A549 (cell line): ENCODE results near the gene DRD3. TPM values are rescaled to one million over a fixed set of nuclear protein-coding genes. Genes with fewer than 3 reads are reported as not detected.
A peak's percentile ranks its signal among the peaks of the same experiment; 100 is the strongest.

ENCODE experiments used
- ATAC-seq, 2 experiments: fragments of 200-7000 bp in 1 of 2; fragments of >200 bp in 1 of 2; cut with Nextera tagmentation in 1 of 2; cut with Tn5 transposase in 1 of 2; 3 replicates each; pipeline versions ENCODE4 v1.8.0 to v1.9.1; 2018 to 2020; ENCODE audit warnings: mild to moderate bottlenecking in 1 of 2, moderate library complexity in 1 of 2
- CTCF ChIA-PET: fragments of 300-600 bp; sonication (Branson Sonifier 250); formaldehyde crosslinking; extraction: SDS; loops from one replicate; lab custom pipeline; 2021; ENCODE audit warnings: antibody characterized with exemption, inconsistent platforms; lab: Yijun Ruan, JAX
- POLR2A ChIA-PET: fragments of 350-600 bp; formaldehyde crosslinking; extraction: SDS; loops from one replicate; lab custom pipeline; 2021; ENCODE audit warnings: antibody characterized with exemption, inconsistent platforms; lab: Yijun Ruan, JAX
- DNase-seq, 2 experiments: peaks; one replicate each; pipeline versions ENCODE4 v3.0.0 to v3.0.0-alpha.2; 2011 to 2016; ENCODE audit warnings: low read depth in 1 of 2, low spot score in 1 of 2
- FAIRE-seq: peaks from 2 replicates; lab custom pipeline; 2011; peaks lifted over from hg19 to GRCh38; lab: Jason Lieb, UNC
- H3K27ac ChIP-seq, 2 experiments: fragments of >200 bp; sonication (Bioruptor Twin); formaldehyde crosslinking; 3 replicates each; pipeline ENCODE4 v1.5.1; 2016 to 2017
- H3K4me1 ChIP-seq: fragments of >200 bp; sonication (Bioruptor Twin); formaldehyde crosslinking; 3 replicates; pipeline ENCODE4 v1.6.1; 2016
- H3K4me2 ChIP-seq: fragments of >200 bp; sonication (Bioruptor Twin); formaldehyde crosslinking; 3 replicates; pipeline ENCODE4 v1.6.1; 2016
- H3K4me3 ChIP-seq: fragments of >200 bp; sonication (Bioruptor Twin); formaldehyde crosslinking; 3 replicates; pipeline ENCODE4 v1.5.1; 2016
- H3K9me3 ChIP-seq: fragments of >200 bp; sonication (Bioruptor Twin); formaldehyde crosslinking; 3 replicates; pipeline ENCODE4 v1.6.1; 2016
- BCL3 ChIP-seq: fragments of >200 bp; sonication (Bioruptor Twin); formaldehyde crosslinking; IDR thresholded peaks from 3 replicates; pipeline ENCODE4 v1.6.1; 2016
- BHLHE40 ChIP-seq: IDR thresholded peaks from 2 replicates; pipeline ENCODE4 v1.6.1; 2012; ENCODE audit warnings: low read depth, low read length, inconsistent platforms
- CBX2 ChIP-seq: fragments of 200-600 bp; sonication (generic); IDR thresholded peaks from 2 replicates; pipeline ENCODE4 v1.6.1; 2016; ENCODE audit warnings: low read depth, mild to moderate bottlenecking, borderline replicate concordance
- CHD4 ChIP-seq: fragments of 200-600 bp; sonication (generic); IDR thresholded peaks from 2 replicates; pipeline ENCODE4 v1.6.1; 2016; ENCODE audit warnings: antibody characterized with exemption, mild to moderate bottlenecking, borderline replicate concordance
- ELK1 ChIP-seq: fragments of 150-350 bp; IDR thresholded peaks from 2 replicates; pipeline ENCODE4 v1.6.1; 2014; ENCODE audit warnings: low read depth, mild to moderate bottlenecking, low read length
- ESRRA ChIP-seq: fragments of 150-350 bp; IDR thresholded peaks from 2 replicates; pipeline ENCODE4 v1.6.1; 2014; ENCODE audit warnings: mild to moderate bottlenecking, low read length, borderline replicate concordance
- FOSL2 ChIP-seq, 2 experiments: fragments of 450-650 bp in 1 of 2; fragments of >200 bp in 1 of 2; sonication (Bioruptor Twin) in 1 of 2; formaldehyde crosslinking; IDR thresholded peaks; 2 replicates each; pipeline versions ENCODE4 v1.5.0 to v1.6.1; 2016 to 2020; ENCODE audit warnings: mild to moderate bottlenecking in 1 of 2, moderate library complexity in 1 of 2
- HDAC2 ChIP-seq: fragments of 200-600 bp; sonication (generic); IDR thresholded peaks from 2 replicates; pipeline ENCODE4 v1.6.1; 2016
- HES2 ChIP-seq: fragments of >200 bp; sonication (Bioruptor Twin); formaldehyde crosslinking; IDR thresholded peaks from 2 replicates; pipeline ENCODE4 v1.6.1; 2016
- HOXB5 ChIP-seq: fragments of 250-450 bp; sonication (Bioruptor Pico); IDR thresholded peaks from 2 replicates; pipeline ENCODE4 v1.5.0; 2020; ENCODE audit warnings: mild to moderate bottlenecking, moderate library complexity
- JUNB ChIP-seq: fragments of >200 bp; sonication (Bioruptor Twin); formaldehyde crosslinking; IDR thresholded peaks from 2 replicates; pipeline ENCODE4 v1.6.1; 2016
- NR3C1 ChIP-seq: fragments of >200 bp; sonication (Bioruptor Twin); formaldehyde crosslinking; IDR thresholded peaks from 3 replicates; pipeline ENCODE4 v1.6.1; 2017
- RARB ChIP-seq: fragments of 250-450 bp; sonication (Bioruptor Pico); IDR thresholded peaks from 2 replicates; pipeline ENCODE4 v1.8.0; 2021; ENCODE audit warnings: mild to moderate bottlenecking, moderate library complexity
- RCOR1 ChIP-seq: fragments of 150-350 bp; IDR thresholded peaks from 2 replicates; pipeline ENCODE4 v1.6.1; 2014; ENCODE audit warnings: antibody characterized with exemption, low read length, low read depth
- REST ChIP-seq: fragments of 200-600 bp; sonication (generic); IDR thresholded peaks from 2 replicates; pipeline ENCODE4 v1.6.1; 2016; ENCODE audit warnings: antibody characterized with exemption, mild to moderate bottlenecking, moderate library complexity
- RFX5 ChIP-seq: fragments of 450-650 bp; IDR thresholded peaks from 2 replicates; pipeline ENCODE4 v1.7.1; 2014; ENCODE audit warnings: antibody characterized with exemption, mild to moderate bottlenecking, moderate library complexity
- ZFP36 ChIP-seq: fragments of 450-650 bp; IDR thresholded peaks from 2 replicates; pipeline ENCODE4 v1.6.1; 2014; ENCODE audit warnings: borderline replicate concordance; ENCODE audit not compliant: partially characterized antibody
- ZSCAN20 ChIP-seq: fragments of 250-450 bp; sonication (Bioruptor Pico); IDR thresholded peaks from 2 replicates; pipeline ENCODE4 v1.8.0; 2022; ENCODE audit warnings: mild to moderate bottlenecking, moderate library complexity
- WGBS: methylation state at CpG from one replicate; pipeline ENCODE4 v1.1.6; 2017; ENCODE audit errors: missing lambda C conversion rate; 5-methylcytosine and 5-hydroxymethylcytosine counted together
- polyA plus RNA-seq, 4 experiments: library from polyadenylated mRNA; depleted of rRNA in 3 of 4; stranded (reverse); fragments of >200 nt; fragmentation: RNase III in 1 of 4; extraction: RNeasy Plus Mini Kit Qiagen cat#74134 plus additional on column Dnase treatment in 1 of 4; gene quantifications; 2 replicates in 3 of 4; 3 replicates in 1 of 4; pipeline ENCODE4 v1.2.3, GENCODE V29; 2011 to 2017

DRD3 gene
- polyA plus RNA-seq, 2 of the 4 experiments (the other 2 are of a cell fraction), result not detected

- no peak for FAIRE-seq
- no peak for ATAC-seq
- no peaks in the 10 kb centered on the region for H3K4me1 ChIP-seq
- POLR2A ChIA-PET, result no interaction called here
- H3K9me3 ChIP-seq, result peaks cover 4% of the 10 kb centered on the region; the same call in 1 of the 3 replicates
- no peak for DNase-seq
- no peak overlapping the region for H3K27ac ChIP-seq
- no peak for TF ChIP-seq RFX5
- TF ChIP-seq ESRRA, result no peak
- TF ChIP-seq HOXB5 (CRISPR knock-in tag), result no peak
- no peak for TF ChIP-seq ELK1
- no peak for TF ChIP-seq BHLHE40
- TF ChIP-seq FOSL2 (IDR thresholded peaks at IDR 0.05), result no peak
- no peak for TF ChIP-seq FOSL2 (CRISPR knock-in tag; IDR thresholded peaks at IDR 0.05)
- TF ChIP-seq, all 56 proteins: peak for 0
- Histone ChIP-seq H3K4me2 (no peak overlapping the region), H3K4me3 (no peak overlapping the region)
- CTCF ChIA-PET, result interaction anchor here (0.7 kb wide), 1 partner anchor 366 kb away, joined by 3 read pairs; no protein-coding TSS in a partner anchor
- WGBS, result 88% methylated on average over 3 of the region's 3 CpGs
Observed at GRCh38 chr3:114133947-114134346, 44.9 kb downstream of the DRD3 start.

- FAIRE-seq, result no peak
- TF ChIP-seq CBX2 (no peak), BCL3 (no peak), ZFP36 (no peak)
Observed at GRCh38 chr3:114132500-114132899, 46.4 kb downstream of the DRD3 start.

GRCh38 chr3:114128826-114129225, 50.0 kb downstream of the DRD3 start:
- CTCF ChIA-PET, result interaction anchor here (1.7 kb wide), 1 partner anchor 23 kb away, joined by 5 read pairs; no protein-coding TSS in a partner anchor
- FAIRE-seq (no peak), ATAC-seq (no peak), DNase-seq (no peak)
- TF ChIP-seq ZSCAN20, result no peak
- TF ChIP-seq NR3C1, result no peak
- TF ChIP-seq JUNB, result no peak
- TF ChIP-seq CHD4, result no peak
- no peak for TF ChIP-seq RARB
- TF ChIP-seq RCOR1, result no peak
- no peak for TF ChIP-seq HES2
- TF ChIP-seq HDAC2, result no peak
- Histone ChIP-seq H3K4me3 (no peak overlapping the region), H3K9me3 (no peaks in the 10 kb centered on the region), H3K4me1 (no peaks in the 10 kb centered on the region), H3K27ac (no peak overlapping the region), H3K4me2 (no peak overlapping the region)
- POLR2A ChIA-PET, result no interaction called here
- WGBS, result 79% methylated on average over 8 of the region's 8 CpGs

More at GRCh38 chr3:114132500-114132899, 46.4 kb downstream of the DRD3 start:
- no peak for ATAC-seq
- ChIA-PET CTCF (interaction anchor here (0.8 to 1.4 kb wide), 2 partner anchors 10 to 21 kb away, joined by 3 to 4 read pairs; no protein-coding TSS in a partner anchor), POLR2A (no interaction called here)
- 84% methylated on average over 3 of the region's 3 CpGs for WGBS
- H3K9me3 ChIP-seq, result no peaks in the 10 kb centered on the region
- H3K4me1 ChIP-seq, result no peaks in the 10 kb centered on the region
- no peak overlapping the region for H3K27ac ChIP-seq
- DNase-seq, result no peak
- no peak overlapping the region for H3K4me2 ChIP-seq
- H3K4me3 ChIP-seq, result no peak overlapping the region

GRCh38 chr3:114128231-114128630, 50.6 kb downstream of the DRD3 start:
- H3K9me3 ChIP-seq, result no peaks in the 10 kb centered on the region
- no peak for ATAC-seq
- POLR2A ChIA-PET, result no interaction called here
- no peaks in the 10 kb centered on the region for H3K4me1 ChIP-seq
- CTCF ChIA-PET, result interaction anchor here (1.7 kb wide), 2 partner anchors 24 kb away, joined by 3 to 5 read pairs; no protein-coding TSS in a partner anchor
- no peak overlapping the region for H3K27ac ChIP-seq
- H3K4me3 ChIP-seq, result no peak overlapping the region
- H3K4me2 ChIP-seq, result no peak overlapping the region
- TF ChIP-seq REST (no peak), FOSL2 (IDR thresholded peaks at IDR 0.05) (no peak), FOSL2 (CRISPR knock-in tag; IDR thresholded peaks at IDR 0.05) (peak; percentile 55; the same call in 1 of the 2 replicates)
- WGBS, result 84% methylated on average over 1 of the region's 1 CpG
- DNase-seq, result no peak
- no peak for FAIRE-seq
